ENCODE results near the gene CHST13. TPM values are rescaled to one million over a fixed set of nuclear protein-coding genes. Genes with fewer than 3 reads are reported as not detected.

CHST13 gene
- total RNA-seq, 1 experiment from 2014 or later = not detected

DNA sequence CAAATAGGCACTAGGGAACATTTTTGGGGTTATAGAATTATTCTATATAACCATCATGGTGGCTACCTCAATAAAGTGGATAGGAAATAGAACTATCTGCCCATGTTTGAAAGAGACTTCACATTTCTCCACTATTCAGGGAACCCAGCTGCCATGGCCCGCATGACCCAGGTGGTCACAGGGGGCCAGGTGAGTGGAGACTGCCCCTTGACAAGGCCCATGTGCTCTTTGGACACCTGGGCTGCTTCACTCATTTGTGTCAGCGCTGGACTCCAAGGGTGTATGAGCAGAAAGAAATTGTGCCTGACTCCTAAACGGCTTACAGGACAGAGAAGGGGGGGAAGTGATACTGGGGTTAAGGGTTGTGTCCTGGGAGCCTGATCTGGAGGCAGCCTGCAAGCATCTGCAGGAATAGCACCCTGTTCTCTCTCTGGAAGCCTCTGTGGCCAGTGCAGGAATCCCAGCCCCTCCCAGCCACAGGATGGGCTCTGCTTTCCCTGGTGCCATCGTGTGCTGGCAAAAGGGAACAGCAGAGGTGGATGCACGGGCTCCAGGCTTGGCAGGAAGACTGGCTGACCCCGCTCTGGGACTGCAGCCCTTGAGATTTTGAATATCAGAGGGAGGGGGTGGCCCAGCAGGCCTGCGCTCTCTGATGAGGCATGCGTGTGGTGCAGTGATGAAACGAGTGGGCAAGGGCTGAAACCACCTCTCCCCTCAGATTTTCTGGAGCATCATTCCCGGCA lies 43.9 kb downstream of the CHST13 start:
- Histone ChIP-seq H3K36me3 (ENCODE audit: low read depth, low read length) (no peaks in the 10 kb centered on the region), H4K20me1 (ENCODE audit: low read length) (no peaks in the 10 kb centered on the region), H3K4me2 (ENCODE audit: low read length) (no peak overlapping the region), H3K9me2 (replicated peaks; ENCODE audit: low read length) (no peaks in the 10 kb centered on the region), H3K9ac (ENCODE audit: low read length) (no peak overlapping the region), H3K4me3 (ENCODE audit: low read length) (no peak overlapping the region), H2AFZ (ENCODE audit: low read length) (no peak overlapping the region), H3K27ac (ENCODE audit: low read length) (no peak overlapping the region), H3K9me3 (ENCODE audit: low read length) (no peaks in the 10 kb centered on the region), H3K4me1 (ENCODE audit: insufficient read depth, low read length) (no peaks in the 10 kb centered on the region), H3K27me3 (ENCODE audit: low read length) (peaks cover 13% of the 10 kb centered on the region; the same call in 1 of the 2 replicates), H3K79me2 (ENCODE audit: low read length) (no peaks in the 10 kb centered on the region), H3F3A (ENCODE audit: low read length, unreplicated experiment) (no peaks in the 10 kb centered on the region)
- DNase-seq (peak; percentile 13), ATAC-seq (peak; percentile 73)
- no peak for TF ChIP-seq EZH2 (IDR thresholded peaks at IDR 0.05; ENCODE audit: low read length, unreplicated experiment)
- TF ChIP-seq, protein P1, sequence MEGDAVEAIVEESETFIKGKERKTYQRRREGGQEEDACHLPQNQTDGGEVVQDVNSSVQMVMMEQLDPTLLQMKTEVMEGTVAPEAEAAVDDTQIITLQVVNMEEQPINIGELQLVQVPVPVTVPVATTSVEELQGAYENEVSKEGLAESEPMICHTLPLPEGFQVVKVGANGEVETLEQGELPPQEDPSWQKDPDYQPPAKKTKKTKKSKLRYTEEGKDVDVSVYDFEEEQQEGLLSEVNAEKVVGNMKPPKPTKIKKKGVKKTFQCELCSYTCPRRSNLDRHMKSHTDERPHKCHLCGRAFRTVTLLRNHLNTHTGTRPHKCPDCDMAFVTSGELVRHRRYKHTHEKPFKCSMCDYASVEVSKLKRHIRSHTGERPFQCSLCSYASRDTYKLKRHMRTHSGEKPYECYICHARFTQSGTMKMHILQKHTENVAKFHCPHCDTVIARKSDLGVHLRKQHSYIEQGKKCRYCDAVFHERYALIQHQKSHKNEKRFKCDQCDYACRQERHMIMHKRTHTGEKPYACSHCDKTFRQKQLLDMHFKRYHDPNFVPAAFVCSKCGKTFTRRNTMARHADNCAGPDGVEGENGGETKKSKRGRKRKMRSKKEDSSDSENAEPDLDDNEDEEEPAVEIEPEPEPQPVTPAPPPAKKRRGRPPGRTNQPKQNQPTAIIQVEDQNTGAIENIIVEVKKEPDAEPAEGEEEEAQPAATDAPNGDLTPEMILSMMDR (conservative IDR thresholded peaks at IDR 0.05; ENCODE audit: low read depth, low read length) = 0 out of 2 replicates have a peak, but pooled peaks have one; percentile 18
- intact Hi-C loops (cut with micrococcal nuclease) = no loop called here
- POLR2A ChIA-PET (ENCODE audit: unreplicated experiment) = no interaction called here
- no TSS peak for BruUV-seq (replicated peaks)
- CTCF ChIA-PET = no interaction called here

DNA sequence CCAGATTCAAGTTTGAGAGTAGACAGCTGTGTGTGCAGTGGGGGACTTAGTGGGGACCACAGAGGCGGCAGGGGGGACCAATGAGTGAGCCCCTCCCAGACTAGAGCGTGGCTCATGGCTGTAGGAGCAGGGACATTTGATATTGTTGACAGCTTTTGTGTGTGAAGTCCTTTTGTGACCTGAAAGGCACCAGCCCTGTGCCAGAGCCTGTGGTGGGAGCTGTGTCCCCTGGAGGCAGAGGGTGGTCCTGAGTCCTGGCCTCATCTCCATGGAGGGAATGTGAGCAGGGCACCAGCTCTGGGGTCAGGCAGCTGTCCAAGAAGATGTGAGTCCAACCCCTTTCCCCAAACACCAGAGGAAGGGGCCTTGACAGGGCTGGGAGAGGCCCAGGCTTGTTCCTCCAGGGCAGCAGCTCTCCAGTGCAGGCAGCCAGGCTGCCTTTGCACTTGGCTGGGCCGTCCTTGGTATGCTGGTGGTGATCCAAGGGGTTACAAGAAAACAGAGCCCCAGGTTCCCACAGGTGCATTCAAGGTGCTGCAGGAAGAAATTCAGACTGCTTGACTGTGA lies 44.9 kb downstream of the CHST13 start:
- H3K9ac ChIP-seq (ENCODE audit: low read length) = no peak overlapping the region
- H3K27me3 ChIP-seq (ENCODE audit: low read length) = peaks cover 12% of the 10 kb centered on the region; the same call in 1 of the 2 replicates
- ChIA-PET POLR2A (ENCODE audit: unreplicated experiment) (no interaction called here), CTCF (no interaction called here)
- H4K20me1 ChIP-seq (ENCODE audit: low read length) = no peaks in the 10 kb centered on the region
- no peaks in the 10 kb centered on the region for H3F3A ChIP-seq (ENCODE audit: low read length, unreplicated experiment)
- no peak overlapping the region for H2AFZ ChIP-seq (ENCODE audit: low read length)
- H3K4me2 ChIP-seq (ENCODE audit: low read length) = no peak overlapping the region
- no peaks in the 10 kb centered on the region for H3K36me3 ChIP-seq (ENCODE audit: low read depth, low read length)
- H3K4me3 ChIP-seq (ENCODE audit: low read length) = no peak overlapping the region
- H3K27ac ChIP-seq (ENCODE audit: low read length) = no peak overlapping the region
- H3K9me2 ChIP-seq (replicated peaks; ENCODE audit: low read length) = no peaks in the 10 kb centered on the region
- no TSS peak for BruUV-seq (replicated peaks)
- intact Hi-C loops (cut with micrococcal nuclease) = no loop called here
- no peaks in the 10 kb centered on the region for H3K4me1 ChIP-seq (ENCODE audit: insufficient read depth, low read length)
- no peak for ATAC-seq
- TF ChIP-seq, protein P1 (conservative IDR thresholded peaks at IDR 0.05; ENCODE audit: low read depth, low read length) = no peak
- no peaks in the 10 kb centered on the region for H3K9me3 ChIP-seq (ENCODE audit: low read length)
- no peak for DNase-seq
- H3K79me2 ChIP-seq (ENCODE audit: low read length) = no peaks in the 10 kb centered on the region

DNA sequence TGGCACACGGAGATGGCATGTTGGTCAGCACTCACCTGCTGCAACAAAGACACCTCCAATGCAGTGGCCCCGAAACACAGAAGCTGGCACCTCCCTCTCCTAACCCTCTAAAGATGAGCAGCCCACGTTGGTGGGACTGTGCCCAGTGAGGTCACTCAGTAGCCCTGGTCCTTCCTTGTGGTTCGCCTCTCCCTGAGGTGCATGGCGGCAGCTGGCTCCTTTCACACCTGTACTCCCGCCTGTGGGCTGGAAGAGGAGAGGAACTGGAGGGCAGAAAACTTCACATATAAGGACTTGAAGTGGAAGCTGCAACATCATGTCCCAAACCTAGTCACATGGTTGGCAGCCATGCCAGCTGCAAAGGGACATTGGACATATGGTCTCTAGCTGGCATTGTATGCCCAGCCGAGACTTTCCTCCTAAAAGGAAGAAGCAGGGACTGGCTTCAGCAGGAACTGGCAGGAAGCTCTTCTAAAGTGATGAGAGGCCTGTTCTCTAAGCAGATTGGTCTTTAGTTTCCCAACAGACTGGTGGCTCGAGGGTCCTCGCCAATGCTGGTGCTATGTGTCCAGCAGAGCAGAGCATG lies 45.5 kb downstream of the CHST13 start:
- BruUV-seq (replicated peaks) = no TSS peak
- H3K27ac ChIP-seq (ENCODE audit: low read length) = no peak overlapping the region
- H4K20me1 ChIP-seq (ENCODE audit: low read length) = no peaks in the 10 kb centered on the region
- POLR2A ChIA-PET (ENCODE audit: unreplicated experiment) = no interaction called here
- H3K9me2 ChIP-seq (replicated peaks; ENCODE audit: low read length) = no peaks in the 10 kb centered on the region
- DNase-seq = no peak
- no peak overlapping the region for H2AFZ ChIP-seq (ENCODE audit: low read length)
- CTCF ChIA-PET = no interaction called here
- no peak overlapping the region for H3K4me3 ChIP-seq (ENCODE audit: low read length)
- H3K36me3 ChIP-seq (ENCODE audit: low read depth, low read length) = no peaks in the 10 kb centered on the region
- no peak for ATAC-seq
- H3K4me1 ChIP-seq (ENCODE audit: insufficient read depth, low read length) = no peaks in the 10 kb centered on the region
- intact Hi-C loops (cut with micrococcal nuclease) = no loop called here
- H3K4me2 ChIP-seq (ENCODE audit: low read length) = no peak overlapping the region
- no peaks in the 10 kb centered on the region for H3K79me2 ChIP-seq (ENCODE audit: low read length)
- TF ChIP-seq EZH2 (IDR thresholded peaks at IDR 0.05; ENCODE audit: low read length, unreplicated experiment) = no peak
- TF ChIP-seq, protein P1 (conservative IDR thresholded peaks at IDR 0.05; ENCODE audit: low read depth, low read length) = no peak
- TF ChIP-seq EZH2phosphoT487 (IDR thresholded peaks at IDR 0.05; ENCODE audit: borderline replicate concordance, low read length) = no peak
- no peaks in the 10 kb centered on the region for H3K9me3 ChIP-seq (ENCODE audit: low read length)
- 0 out of 2 replicates have a peak, but pooled peaks cover 10% of the 10 kb centered on the region for H3K27me3 ChIP-seq (ENCODE audit: low read length)
- no peaks in the 10 kb centered on the region for H3F3A ChIP-seq (ENCODE audit: low read length, unreplicated experiment)
- H3K9ac ChIP-seq (ENCODE audit: low read length) = no peak overlapping the region
